HepG2 (cell line): ENCODE data around the gene NDUFB3. TPM values are rescaled to one million over a fixed set of nuclear protein-coding genes. Genes with fewer than 3 reads are reported as not detected.
A peak's percentile ranks its signal among the peaks of the same experiment; 100 is the strongest.

Experiments
- ARNTL ChIP-seq: sonication (generic); formaldehyde crosslinking; IDR thresholded peaks from 2 replicates; pipeline ENCODE4 v1.4.0; 2020; ENCODE audit warnings: mild to moderate bottlenecking, missing genetic modification reagents
- EP300 ChIP-seq, 3 experiments: sonication (generic) in 1 of 3; formaldehyde crosslinking in 1 of 3; IDR thresholded peaks; 2 replicates each; pipeline versions ENCODE4 v1.5.1 to v1.6.1; 2011 to 2020; ENCODE audit warnings: low read depth in 2 of 3, low read length in 2 of 3, borderline replicate concordance in 1 of 3, improper control_type of control experiment in 1 of 3, mild to moderate bottlenecking in 1 of 3, missing genetic modification reagents in 1 of 3, moderate library complexity in 1 of 3
- FOXP4 ChIP-seq: sonication (generic); formaldehyde crosslinking; IDR thresholded peaks from 2 replicates; pipeline ENCODE4 v1.4.0; 2020; ENCODE audit warnings: missing genetic modification reagents
- POGZ ChIP-seq: sonication (generic); formaldehyde crosslinking; IDR thresholded peaks from 2 replicates; pipeline ENCODE4 v1.4.0; 2020; ENCODE audit warnings: mild to moderate bottlenecking, missing genetic modification reagents
- PPARG ChIP-seq: conservative IDR thresholded peaks from 2 replicates; pipeline ENCODE4 v1.6.1; 2016; ENCODE audit warnings: missing biosample characterization, missing genetic modification reagents
- SIX1 ChIP-seq: sonication (generic); formaldehyde crosslinking; IDR thresholded peaks from 2 replicates; pipeline ENCODE4 v1.4.0; 2020; ENCODE audit warnings: missing genetic modification reagents, borderline replicate concordance
- SOX13 ChIP-seq, 3 experiments: fragments of 450-650 bp in 1 of 3; sonication (generic) in 1 of 3; formaldehyde crosslinking in 1 of 3; IDR thresholded peaks in 2 of 3; conservative IDR thresholded peaks in 1 of 3; 2 replicates each; pipeline versions ENCODE4 v1.5.0 to v1.6.1; 2016 to 2020; ENCODE audit warnings: antibody characterized with exemption in 1 of 3, mild to moderate bottlenecking in 1 of 3, missing compliant biosample characterization in 1 of 3, missing genetic modification reagents in 1 of 3, moderate library complexity in 1 of 3
- SOX5 ChIP-seq: IDR thresholded peaks from 2 replicates; pipeline ENCODE4 v1.6.1; 2016; ENCODE audit warnings: borderline replicate concordance
- TOE1 ChIP-seq: sonication (generic); formaldehyde crosslinking; IDR thresholded peaks from 2 replicates; pipeline ENCODE4 v1.4.0; 2020; ENCODE audit warnings: mild to moderate bottlenecking, missing genetic modification reagents
- ZNF496 ChIP-seq: sonication (generic); formaldehyde crosslinking; IDR thresholded peaks from 2 replicates; pipeline ENCODE4 v1.8.1; 2023; ENCODE audit warnings: mild to moderate bottlenecking, moderate library complexity, missing genetic modification reagents; ENCODE audit not compliant: insufficient replicate concordance
- polyA plus RNA-seq, 8 experiments: library from polyadenylated mRNA; depleted of rRNA in 3 of 8; stranded (reverse) in 7 of 8; unstranded in 1 of 8; fragments of >200 nt; fragmentation: Illumina TruSeq in 4 of 8; extraction: Trizol in 4 of 8; gene quantifications; 2 replicates each; pipeline versions ENCODE4 v1.2.1 to v1.2.3, GENCODE V29; 2011 to 2016; ENCODE audit warnings: low read depth in 4 of 8, missing spikeins in 1 of 8, mixed read lengths in 1 of 8; ENCODE audit not compliant: insufficient read depth in 1 of 8
- total RNA-seq, 5 experiments: library from RNA; depleted of rRNA; stranded (reverse); fragments of >200 nt; fragmentation: Illumina TruSeq; extraction: Trizol; gene quantifications; 2 replicates each; pipeline ENCODE4 v1.2.3, GENCODE V29; 2016; ENCODE audit warnings: low read depth in 1 of 5
- TF ChIP-seq, protein P1 (sequence below), 2 experiments: sonication (generic) in 1 of 2; formaldehyde crosslinking in 1 of 2; IDR thresholded peaks; 2 replicates each; pipeline versions ENCODE4 v1.4.0 to v1.6.1; 2016 to 2020; ENCODE audit warnings: borderline replicate concordance in 1 of 2, low read depth in 1 of 2, mild to moderate bottlenecking in 1 of 2, missing genetic modification reagents in 1 of 2
- TF ChIP-seq, protein P2 (sequence below): IDR thresholded peaks from 2 replicates; pipeline ENCODE4 v1.6.1; 2016; ENCODE audit warnings: mild to moderate bottlenecking
- TF ChIP-seq, protein P3 (sequence below), 2 experiments: IDR thresholded peaks; 2 replicates each; pipeline ENCODE4 v1.6.1; 2011 to 2012; ENCODE audit warnings: low read length in 2 of 2, borderline replicate concordance in 1 of 2, low read depth in 1 of 2, mild to moderate bottlenecking in 1 of 2, moderate library complexity in 1 of 2

The NDUFB3 gene
- total and polyA plus RNA-seq, 2 of the 13 experiments (the other 11 are each of a cell fraction or from before 2014, with no cell fraction given): 50.7 to 159 TPM

- TF ChIP-seq, protein P1, sequence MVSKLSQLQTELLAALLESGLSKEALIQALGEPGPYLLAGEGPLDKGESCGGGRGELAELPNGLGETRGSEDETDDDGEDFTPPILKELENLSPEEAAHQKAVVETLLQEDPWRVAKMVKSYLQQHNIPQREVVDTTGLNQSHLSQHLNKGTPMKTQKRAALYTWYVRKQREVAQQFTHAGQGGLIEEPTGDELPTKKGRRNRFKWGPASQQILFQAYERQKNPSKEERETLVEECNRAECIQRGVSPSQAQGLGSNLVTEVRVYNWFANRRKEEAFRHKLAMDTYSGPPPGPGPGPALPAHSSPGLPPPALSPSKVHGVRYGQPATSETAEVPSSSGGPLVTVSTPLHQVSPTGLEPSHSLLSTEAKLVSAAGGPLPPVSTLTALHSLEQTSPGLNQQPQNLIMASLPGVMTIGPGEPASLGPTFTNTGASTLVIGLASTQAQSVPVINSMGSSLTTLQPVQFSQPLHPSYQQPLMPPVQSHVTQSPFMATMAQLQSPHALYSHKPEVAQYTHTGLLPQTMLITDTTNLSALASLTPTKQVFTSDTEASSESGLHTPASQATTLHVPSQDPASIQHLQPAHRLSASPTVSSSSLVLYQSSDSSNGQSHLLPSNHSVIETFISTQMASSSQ (IDR thresholded peaks at IDR 0.05; ENCODE audit: low read depth): no peak
- TF ChIP-seq, protein P1 (CRISPR knock-in tag; IDR thresholded peaks at IDR 0.05; ENCODE audit: borderline replicate concordance): peak; percentile 15; the same call in 1 of the 2 replicates
- TF ChIP-seq SOX13 (IDR thresholded peaks at IDR 0.05) (no peak), SOX13 (CRISPR knock-in tag; conservative IDR thresholded peaks at IDR 0.05 in 1 of 2, IDR thresholded peaks at IDR 0.05 in 1 of 2) (peak in 1 of 2 experiments; percentile 74; a peak in 1 of 4 replicates), FOXP4 (CRISPR knock-in tag) (peak; percentile 36; the same call in 1 of the 2 replicates), PPARG (CRISPR knock-in tag) (peak; percentile 73; the same call in 1 of the 2 replicates), ARNTL (CRISPR knock-in tag) (no peak), TOE1 (no peak), POGZ (CRISPR knock-in tag) (0 out of 2 replicates have a peak, but pooled peaks have one; percentile 31), ZNF496 (CRISPR knock-in tag) (no peak), SIX1 (peak; percentile 58; the same call in 1 of the 2 replicates), EP300 (IDR thresholded peaks at IDR 0.05; ENCODE audit: low read depth in 2 of 2, low read length in 2 of 2) (peak in 1 of 2 experiments; percentile 69; a peak in 1 of 4 replicates), EP300 (CRISPR knock-in tag; IDR thresholded peaks at IDR 0.05; ENCODE audit: borderline replicate concordance) (no peak), SOX5 (CRISPR knock-in tag) (peak; percentile 56; the same call in 1 of the 2 replicates)
- TF ChIP-seq, protein P2, sequence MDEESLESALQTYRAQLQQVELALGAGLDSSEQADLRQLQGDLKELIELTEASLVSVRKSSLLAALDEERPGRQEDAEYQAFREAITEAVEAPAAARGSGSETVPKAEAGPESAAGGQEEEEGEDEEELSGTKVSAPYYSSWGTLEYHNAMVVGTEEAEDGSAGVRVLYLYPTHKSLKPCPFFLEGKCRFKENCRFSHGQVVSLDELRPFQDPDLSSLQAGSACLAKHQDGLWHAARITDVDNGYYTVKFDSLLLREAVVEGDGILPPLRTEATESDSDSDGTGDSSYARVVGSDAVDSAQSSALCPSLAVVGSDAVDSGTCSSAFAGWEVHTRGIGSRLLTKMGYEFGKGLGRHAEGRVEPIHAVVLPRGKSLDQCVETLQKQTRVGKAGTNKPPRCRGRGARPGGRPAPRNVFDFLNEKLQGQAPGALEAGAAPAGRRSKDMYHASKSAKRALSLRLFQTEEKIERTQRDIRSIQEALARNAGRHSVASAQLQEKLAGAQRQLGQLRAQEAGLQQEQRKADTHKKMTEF (CRISPR knock-in tag): peak; percentile 74
- TF ChIP-seq, protein P3, sequence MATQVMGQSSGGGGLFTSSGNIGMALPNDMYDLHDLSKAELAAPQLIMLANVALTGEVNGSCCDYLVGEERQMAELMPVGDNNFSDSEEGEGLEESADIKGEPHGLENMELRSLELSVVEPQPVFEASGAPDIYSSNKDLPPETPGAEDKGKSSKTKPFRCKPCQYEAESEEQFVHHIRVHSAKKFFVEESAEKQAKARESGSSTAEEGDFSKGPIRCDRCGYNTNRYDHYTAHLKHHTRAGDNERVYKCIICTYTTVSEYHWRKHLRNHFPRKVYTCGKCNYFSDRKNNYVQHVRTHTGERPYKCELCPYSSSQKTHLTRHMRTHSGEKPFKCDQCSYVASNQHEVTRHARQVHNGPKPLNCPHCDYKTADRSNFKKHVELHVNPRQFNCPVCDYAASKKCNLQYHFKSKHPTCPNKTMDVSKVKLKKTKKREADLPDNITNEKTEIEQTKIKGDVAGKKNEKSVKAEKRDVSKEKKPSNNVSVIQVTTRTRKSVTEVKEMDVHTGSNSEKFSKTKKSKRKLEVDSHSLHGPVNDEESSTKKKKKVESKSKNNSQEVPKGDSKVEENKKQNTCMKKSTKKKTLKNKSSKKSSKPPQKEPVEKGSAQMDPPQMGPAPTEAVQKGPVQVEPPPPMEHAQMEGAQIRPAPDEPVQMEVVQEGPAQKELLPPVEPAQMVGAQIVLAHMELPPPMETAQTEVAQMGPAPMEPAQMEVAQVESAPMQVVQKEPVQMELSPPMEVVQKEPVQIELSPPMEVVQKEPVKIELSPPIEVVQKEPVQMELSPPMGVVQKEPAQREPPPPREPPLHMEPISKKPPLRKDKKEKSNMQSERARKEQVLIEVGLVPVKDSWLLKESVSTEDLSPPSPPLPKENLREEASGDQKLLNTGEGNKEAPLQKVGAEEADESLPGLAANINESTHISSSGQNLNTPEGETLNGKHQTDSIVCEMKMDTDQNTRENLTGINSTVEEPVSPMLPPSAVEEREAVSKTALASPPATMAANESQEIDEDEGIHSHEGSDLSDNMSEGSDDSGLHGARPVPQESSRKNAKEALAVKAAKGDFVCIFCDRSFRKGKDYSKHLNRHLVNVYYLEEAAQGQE (IDR thresholded peaks at IDR 0.05; ENCODE audit: borderline replicate concordance in 1 of 2, low read depth in 1 of 2, low read length in 2 of 2): no peak
These were observed 30.8 kb upstream of the NDUFB3 start (continued) for GRCh38 chr2:201040867-201041628.
